ENCODE measurements around the gene ZFC3H1.

Gene ZFC3H1

DNA sequence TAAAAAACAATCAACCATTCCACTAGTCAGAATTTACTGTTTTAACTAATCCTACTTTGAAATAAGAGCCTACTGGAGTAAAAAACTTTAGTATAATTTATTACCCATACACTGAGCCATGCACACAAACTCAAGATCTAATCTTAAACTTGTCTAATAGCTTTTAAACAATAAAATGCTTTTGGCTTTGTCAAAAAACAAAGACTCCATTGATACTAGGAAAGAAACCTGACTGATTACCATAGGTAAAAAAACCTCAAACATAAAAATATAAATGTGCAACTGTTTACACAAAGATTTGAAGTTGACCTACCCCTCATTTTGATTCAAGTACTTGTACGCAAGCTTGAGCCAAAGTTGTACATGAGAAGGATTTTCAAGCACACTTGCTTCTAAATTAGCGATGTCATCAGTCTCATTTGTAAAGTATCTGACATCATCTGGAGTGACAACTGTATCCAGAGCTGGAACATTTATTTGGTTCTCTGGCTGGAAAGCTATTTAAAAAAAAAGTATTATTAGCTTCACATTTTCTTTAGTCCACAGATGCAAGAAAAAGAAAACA lies 36.1 kb downstream of the ZFC3H1 start:
- DNase-seq (ENCODE audit: low read depth in 2 of 2) = no peak

DNA sequence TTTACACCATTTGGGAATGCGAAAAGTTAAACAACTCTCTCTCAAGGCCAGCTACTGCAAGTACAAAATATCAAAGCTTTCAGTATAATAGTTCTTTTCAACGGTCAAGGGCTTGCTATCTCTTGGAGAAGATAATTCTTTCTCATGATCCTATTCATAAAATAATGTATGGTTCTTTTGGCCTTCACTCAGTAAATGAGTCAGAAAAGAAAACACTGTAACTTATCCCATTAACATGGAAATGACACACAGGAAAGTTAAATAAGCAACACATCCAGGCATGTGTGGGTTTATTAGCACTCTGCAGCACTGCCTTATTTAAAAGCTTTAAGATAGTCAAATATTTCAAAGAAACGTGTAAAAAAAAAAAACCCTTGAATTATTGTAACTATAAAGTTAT lies 36.9 kb downstream of the ZFC3H1 start:
- DNase-seq (ENCODE audit: low read depth in 2 of 2) = no peak

GRCh38 chr12:71626098-71626497 lies 37.5 kb downstream of the ZFC3H1 start:
- DNase-seq (ENCODE audit: low read depth in 2 of 2) = no peak

GRCh38 chr12:71625476-71625875 lies 38.2 kb downstream of the ZFC3H1 start:
- no peak for DNase-seq (ENCODE audit: low read depth in 2 of 2)

- DNase-seq (ENCODE audit: low read depth in 2 of 2) = no peak
Observed at GRCh38 chr12:71621938-71622337, 41.7 kb downstream of the ZFC3H1 start.

DNA sequence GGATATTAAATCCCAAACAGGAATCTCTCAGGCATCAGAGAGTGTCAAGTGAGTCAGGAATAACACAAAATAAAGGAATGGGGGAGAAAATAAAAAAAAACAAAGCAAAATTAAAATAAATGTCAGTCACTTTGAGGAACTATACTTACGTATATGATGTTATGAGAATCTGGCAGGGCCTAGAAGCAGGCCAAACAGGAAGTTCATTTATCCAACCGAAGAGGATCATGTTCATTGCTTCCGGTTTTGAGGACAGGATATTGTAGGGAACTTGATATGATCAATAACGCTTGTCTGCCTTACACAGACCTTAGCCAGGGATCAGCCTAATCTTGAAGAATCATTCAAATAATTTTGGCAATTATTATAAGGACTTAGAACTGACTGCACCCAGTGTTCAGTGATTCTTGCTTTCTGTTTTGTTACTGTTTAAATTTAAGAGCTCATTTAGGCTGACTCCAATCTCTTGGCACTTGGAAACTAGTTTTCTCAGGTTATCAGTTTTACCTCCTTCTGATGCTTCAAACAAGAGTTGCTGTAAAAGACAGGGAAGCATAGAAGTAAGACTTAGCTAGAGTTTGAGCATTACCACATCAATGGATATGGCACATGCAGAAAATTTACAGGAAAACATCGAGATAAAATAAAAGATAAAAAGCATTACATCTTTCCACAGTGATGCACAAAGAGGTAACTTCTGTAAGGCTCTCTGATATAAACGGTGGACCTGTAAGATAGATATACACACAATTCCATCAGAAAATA lies 53.4 kb downstream of the ZFC3H1 start:
- DNase-seq (ENCODE audit: low read depth in 2 of 2) = no peak

GRCh38 chr12:71607494-71608330 lies 55.9 kb downstream of the ZFC3H1 start:
- DNase-seq (ENCODE audit: low read depth in 2 of 2) = no peak

GRCh38 chr12:71605039-71605438 lies 58.6 kb downstream of the ZFC3H1 start:
- no peak for DNase-seq (ENCODE audit: low read depth in 2 of 2)

DNA sequence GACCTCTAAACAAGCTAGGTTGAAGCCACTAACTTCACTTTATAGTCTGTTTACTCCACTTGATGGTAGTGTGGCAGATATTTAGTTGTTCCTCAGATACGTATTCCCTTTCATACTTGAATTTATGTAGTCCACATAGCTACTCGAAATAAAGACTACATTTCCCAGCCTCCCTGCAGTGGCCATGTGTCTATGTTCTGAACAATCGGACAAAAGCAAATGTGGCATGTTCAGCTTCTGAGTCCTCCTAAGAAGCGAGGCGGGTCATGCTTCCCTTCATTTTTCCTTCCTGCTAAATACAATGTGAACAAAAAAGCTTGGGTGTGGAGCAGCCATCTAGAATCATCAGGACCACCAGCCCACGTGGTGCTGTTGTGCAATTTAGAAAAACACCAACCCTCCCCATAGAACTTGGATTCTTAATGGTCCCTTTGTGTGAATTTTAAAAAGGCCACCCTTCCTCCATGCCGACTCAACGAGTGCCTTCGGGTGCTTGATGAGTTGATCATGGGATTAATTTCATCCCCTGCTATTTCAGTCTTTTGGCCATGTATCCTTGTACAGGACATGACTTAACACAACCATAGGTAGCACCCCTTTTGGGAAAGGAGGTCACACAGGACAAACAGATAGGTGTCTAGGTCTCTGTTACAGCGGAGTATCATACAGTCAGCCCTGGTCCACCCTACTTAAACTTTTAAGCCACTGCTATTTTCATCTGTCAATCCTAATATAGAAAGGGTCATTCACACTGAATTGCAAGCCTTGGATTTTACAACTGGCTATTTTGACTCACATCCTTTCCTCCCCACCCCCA lies 60.7 kb downstream of the ZFC3H1 start:
- no peak for DNase-seq (ENCODE audit: low read depth in 2 of 2)

DNA sequence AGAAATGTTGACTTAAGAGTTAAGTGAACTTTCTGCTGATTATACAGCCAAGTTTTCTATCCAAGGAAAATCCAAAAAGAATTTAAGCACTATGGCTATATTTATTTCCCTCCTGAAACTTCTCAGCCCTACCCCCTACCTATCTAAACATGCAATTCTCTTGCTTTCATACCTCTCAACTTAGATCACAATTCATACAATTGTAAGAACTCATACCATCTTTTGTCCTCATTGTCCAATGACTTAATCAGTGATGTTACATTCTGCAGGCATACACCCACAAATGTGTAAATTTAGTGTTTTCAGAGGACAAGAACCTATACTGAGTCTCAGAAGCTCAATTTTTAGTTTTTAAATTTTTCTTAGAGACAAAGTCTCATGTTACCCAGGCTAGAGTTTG lies 62.1 kb downstream of the ZFC3H1 start:
- DNase-seq (ENCODE audit: low read depth in 2 of 2) = no peak

- no peak for DNase-seq (ENCODE audit: low read depth in 2 of 2)
Observed at GRCh38 chr12:71599210-71599609, 64.4 kb downstream of the ZFC3H1 start.

DNA sequence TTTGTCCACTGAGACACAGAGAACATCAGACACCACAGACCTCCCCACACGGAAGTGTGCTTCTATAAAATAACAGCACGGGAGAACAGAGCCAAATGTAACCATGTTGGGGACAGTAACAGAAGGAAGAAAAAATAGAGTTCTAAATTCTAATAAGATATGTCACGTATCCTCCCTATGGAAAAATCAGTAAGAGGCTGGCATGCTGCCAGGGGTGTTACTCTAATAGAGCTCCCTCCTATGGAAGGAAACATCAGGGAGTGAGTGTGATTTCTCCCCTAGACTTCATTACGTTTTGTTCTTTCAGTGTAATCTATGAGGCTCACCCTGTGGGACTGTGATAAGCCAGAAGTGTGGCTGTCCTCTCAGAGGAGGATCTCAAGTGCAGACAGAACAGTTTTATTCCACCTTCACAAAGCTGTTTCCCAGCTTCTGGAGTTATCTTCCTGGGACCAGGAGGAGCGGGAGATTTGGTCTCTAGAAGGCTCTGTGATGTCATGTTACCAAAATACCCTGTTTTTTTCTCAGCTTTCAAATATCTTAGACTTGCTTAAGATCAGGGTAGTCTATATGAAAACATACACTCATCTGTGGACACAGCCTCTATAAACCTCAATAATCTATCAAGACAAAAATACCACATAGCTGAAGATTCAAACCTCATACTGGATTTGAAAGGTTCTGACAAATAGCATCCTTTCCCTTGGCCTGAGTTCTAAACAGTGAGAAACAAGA lies 69.3 kb downstream of the ZFC3H1 start:
- no peak for DNase-seq (ENCODE audit: low read depth in 2 of 2)

DNA sequence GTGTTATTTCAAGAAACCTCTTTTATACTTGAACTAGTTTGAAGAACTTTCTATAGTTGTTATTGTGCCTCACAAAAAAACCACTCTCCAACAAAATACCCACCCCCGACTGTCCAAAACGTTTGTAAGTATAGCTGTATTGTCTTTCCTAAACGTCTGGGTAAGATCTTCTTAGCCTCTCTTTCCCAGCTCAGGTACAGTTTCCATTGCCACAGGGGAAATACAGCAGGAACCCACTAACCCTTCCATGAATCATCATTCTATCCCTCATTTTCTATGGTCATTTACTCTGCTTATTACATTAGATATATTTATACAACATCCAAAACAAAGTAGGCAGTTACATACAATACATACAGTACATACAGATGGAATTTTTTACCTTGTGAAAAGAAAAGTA lies 70.8 kb downstream of the ZFC3H1 start:
- DNase-seq (ENCODE audit: low read depth in 2 of 2) = no peak

DNA sequence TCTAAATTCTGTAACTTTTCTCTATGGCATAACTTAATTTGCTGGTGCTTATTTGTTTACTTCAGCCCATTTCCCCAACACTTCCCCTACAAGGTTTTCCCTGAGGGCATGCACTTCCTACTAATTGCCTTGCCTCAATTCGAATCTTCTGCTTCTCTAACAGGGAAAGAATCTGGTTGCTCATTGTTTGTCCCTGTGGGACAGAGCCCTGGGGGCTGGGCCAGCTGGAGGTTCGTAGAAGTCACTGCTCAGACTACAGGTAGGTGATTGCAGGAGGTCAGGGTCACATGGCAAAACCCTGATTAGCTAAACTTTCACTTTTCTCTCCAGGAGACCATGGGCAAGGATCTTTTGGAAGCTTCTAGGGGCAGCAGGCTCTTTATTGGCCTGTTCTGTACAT lies 72.0 kb downstream of the ZFC3H1 start:
- no peak for DNase-seq (ENCODE audit: low read depth in 2 of 2)

GRCh38 chr12:71589478-71589881 lies 74.2 kb downstream of the ZFC3H1 start:
- no peak for DNase-seq (ENCODE audit: low read depth in 2 of 2)

DNA sequence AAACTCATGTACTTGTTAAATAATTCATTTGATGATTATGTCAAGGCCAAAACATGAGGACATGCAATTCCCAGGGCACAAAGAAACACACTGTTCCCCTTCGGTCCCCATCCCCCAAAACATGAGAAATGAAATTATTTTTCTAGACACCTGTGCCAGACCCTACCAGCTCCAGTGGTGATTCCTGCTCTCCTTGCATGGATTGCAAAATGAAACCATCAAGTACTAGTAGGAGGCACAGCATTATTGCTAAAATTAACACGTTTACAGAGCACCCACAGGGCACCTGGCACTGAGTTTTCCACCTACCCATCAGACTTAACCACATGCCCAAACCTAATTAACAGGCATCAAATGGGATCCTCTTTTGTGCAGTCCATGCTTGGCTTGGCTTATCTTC lies 76.6 kb downstream of the ZFC3H1 start:
- no peak for DNase-seq (ENCODE audit: low read depth in 2 of 2)

- DNase-seq (ENCODE audit: low read depth in 2 of 2) = no peak
Observed at GRCh38 chr12:71585218-71585617, 78.4 kb downstream of the ZFC3H1 start.

DNA sequence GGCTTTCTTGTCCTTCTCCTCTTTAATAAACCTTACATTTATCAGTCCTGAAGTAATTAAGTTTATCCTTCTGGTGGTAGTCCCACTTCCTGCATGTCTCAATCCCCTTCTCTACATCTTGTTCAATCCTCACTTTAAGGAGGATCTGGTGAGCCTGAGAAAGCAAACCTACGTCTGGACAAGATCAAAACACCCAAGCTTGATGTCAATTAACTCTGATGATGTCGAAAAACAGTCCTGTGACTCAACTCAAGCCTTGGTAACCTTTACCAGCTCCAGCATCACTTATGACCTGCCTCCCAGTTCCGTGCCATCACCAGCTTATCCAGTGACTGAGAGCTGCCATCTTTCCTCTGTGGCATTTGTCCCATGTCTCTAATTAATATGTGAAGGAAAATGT lies 79.3 kb downstream of the ZFC3H1 start:
- no peak for DNase-seq (ENCODE audit: low read depth in 2 of 2)

DNA sequence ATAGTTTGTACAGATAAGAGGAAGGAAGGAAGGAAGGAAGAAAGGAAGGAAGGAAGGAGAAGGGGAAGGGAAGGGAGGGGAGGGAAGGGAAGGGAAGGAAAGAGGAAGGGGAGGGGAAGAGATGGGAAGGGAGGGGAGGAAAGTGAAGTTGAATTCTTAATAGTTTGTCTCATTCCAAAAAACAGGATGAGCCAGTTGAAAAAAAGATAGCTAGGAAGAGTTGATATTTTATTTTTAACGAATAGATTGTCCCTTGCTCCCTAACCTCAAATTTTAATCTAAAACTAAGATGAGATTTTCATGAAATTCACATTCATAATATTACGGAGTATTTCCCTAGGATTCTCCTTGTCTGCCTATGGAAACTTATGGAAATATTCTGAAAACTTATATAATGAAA lies 80.7 kb downstream of the ZFC3H1 start:
- no peak for DNase-seq (ENCODE audit: low read depth in 2 of 2)

DNA sequence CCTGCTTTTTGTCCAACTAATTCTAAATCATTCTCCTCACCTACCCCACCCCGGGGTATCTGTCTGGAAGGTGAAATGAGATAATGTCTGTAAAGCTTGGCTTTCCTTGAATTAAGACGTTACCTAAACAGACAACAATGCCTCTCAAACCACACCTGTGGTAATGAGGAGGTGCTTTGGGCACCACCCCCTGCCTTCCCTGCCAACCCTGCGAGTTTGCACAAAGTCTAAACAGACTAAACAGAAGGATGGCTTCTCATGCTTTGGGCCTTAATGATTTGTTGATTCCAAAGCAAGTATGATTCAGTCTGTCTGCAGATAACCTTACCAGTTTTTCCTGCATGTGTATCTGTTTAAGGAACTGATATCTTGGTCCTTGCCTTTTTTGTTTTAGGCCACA lies 82.4 kb downstream of the ZFC3H1 start:
- DNase-seq (ENCODE audit: low read depth in 2 of 2) = no peak

GRCh38 chr12:71578694-71579258 lies 84.9 kb downstream of the ZFC3H1 start:
- DNase-seq (ENCODE audit: low read depth in 2 of 2) = no peak

Measured in stimulated activated CD4-positive, alpha-beta T cell treated with anti-CD3 and anti-CD28 coated beads, Interleukin-1b, Interleukin-23, amount 100 ng/mL, for 4 hours (primary cell).